BE2C (cell line): ENCODE results near the gene PARD3B.

Source experiments
- DNase-seq: peaks from one replicate; pipeline ENCODE4 v3.0.0-alpha.2; 2020
- H3K27me3 ChIP-seq: fragments of 250-450 bp; sonication (Bioruptor Pico); 2 replicates; pipeline ENCODE4 v1.5.1; 2020; ENCODE audit warnings: mild to moderate bottlenecking
- H3K36me3 ChIP-seq: fragments of 250-450 bp; sonication (Bioruptor Pico); 2 replicates; pipeline ENCODE4 v1.5.1; 2020; ENCODE audit warnings: mild to moderate bottlenecking
- H3K4me1 ChIP-seq: fragments of 250-450 bp; sonication (Bioruptor Pico); 2 replicates; pipeline ENCODE4 v1.5.1; 2020
- H3K4me3 ChIP-seq: 2 replicates; pipeline ENCODE4 v1.5.1; 2011; ENCODE audit warnings: low read depth, low read length
- H3K9me3 ChIP-seq: fragments of 250-450 bp; sonication (Bioruptor Pico); 2 replicates; pipeline ENCODE4 v1.5.1; 2020
- TF ChIP-seq, protein P1 (sequence below): IDR thresholded peaks from 2 replicates; pipeline ENCODE4 v1.5.1; 2012; ENCODE audit warnings: mild to moderate bottlenecking, low read depth, low read length

Gene PARD3B

GRCh38 chr2:204566439-204566838 lies 21.2 kb downstream of the PARD3B start:
- H3K4me3 ChIP-seq = no peak overlapping the region
- H3K27me3 ChIP-seq = no peaks in the 10 kb centered on the region
- H3K36me3 ChIP-seq = no peaks in the 10 kb centered on the region
- TF ChIP-seq, protein P1, sequence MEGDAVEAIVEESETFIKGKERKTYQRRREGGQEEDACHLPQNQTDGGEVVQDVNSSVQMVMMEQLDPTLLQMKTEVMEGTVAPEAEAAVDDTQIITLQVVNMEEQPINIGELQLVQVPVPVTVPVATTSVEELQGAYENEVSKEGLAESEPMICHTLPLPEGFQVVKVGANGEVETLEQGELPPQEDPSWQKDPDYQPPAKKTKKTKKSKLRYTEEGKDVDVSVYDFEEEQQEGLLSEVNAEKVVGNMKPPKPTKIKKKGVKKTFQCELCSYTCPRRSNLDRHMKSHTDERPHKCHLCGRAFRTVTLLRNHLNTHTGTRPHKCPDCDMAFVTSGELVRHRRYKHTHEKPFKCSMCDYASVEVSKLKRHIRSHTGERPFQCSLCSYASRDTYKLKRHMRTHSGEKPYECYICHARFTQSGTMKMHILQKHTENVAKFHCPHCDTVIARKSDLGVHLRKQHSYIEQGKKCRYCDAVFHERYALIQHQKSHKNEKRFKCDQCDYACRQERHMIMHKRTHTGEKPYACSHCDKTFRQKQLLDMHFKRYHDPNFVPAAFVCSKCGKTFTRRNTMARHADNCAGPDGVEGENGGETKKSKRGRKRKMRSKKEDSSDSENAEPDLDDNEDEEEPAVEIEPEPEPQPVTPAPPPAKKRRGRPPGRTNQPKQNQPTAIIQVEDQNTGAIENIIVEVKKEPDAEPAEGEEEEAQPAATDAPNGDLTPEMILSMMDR = no peak
- DNase-seq = no peak
- no peaks in the 10 kb centered on the region for H3K9me3 ChIP-seq
- no peaks in the 10 kb centered on the region for H3K4me1 ChIP-seq

DNA sequence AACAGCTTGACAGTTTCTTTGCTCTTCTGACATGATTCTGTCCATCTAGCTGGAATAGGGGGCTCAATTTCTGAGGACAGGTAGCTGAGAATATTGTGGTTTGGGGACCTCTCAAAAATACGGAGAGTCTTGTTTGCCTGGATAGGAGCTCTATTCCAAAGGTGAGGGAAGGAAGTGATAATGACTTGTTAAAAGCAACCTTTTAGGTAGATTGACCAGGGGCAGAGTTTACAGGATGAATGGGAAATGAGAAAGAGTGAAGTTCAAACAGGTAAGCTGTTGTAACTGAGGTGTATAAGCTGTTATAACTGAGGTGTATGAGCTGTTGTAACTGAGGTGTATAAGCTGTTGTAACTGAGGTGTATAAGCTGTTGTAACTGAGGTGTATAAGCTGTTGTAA lies 25.1 kb downstream of the PARD3B start:
- Histone ChIP-seq H3K4me1 (no peaks in the 10 kb centered on the region), H3K36me3 (no peaks in the 10 kb centered on the region), H3K9me3 (no peaks in the 10 kb centered on the region), H3K27me3 (no peaks in the 10 kb centered on the region), H3K4me3 (no peak overlapping the region)
- TF ChIP-seq, protein P1 = no peak
- no peak for DNase-seq

DNA sequence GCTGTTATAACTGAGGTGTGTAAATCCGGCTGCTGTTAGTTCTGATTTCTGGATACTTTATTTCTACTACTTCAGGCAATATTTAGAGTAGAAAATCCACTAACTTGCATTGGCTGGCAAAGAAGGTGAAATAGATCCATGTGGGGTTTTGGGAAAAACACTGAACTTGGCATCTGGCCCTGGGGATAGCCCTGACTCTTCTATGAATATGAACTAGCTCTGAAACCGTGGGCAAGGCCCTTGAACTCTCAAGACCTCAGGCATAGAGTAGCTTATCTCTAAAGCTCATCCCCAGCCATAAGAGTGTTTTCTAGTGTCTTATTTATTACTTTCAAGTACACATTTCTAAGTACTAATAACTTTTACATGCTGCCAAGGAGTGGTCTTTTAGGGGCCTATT lies 25.8 kb downstream of the PARD3B start:
- Histone ChIP-seq H3K27me3 (no peaks in the 10 kb centered on the region), H3K9me3 (no peaks in the 10 kb centered on the region), H3K4me1 (no peaks in the 10 kb centered on the region), H3K36me3 (no peaks in the 10 kb centered on the region), H3K4me3 (no peak overlapping the region)
- no peak for DNase-seq
- TF ChIP-seq, protein P1 = no peak

- TF ChIP-seq, protein P1 = no peak
- H3K9me3 ChIP-seq = no peaks in the 10 kb centered on the region
- no peaks in the 10 kb centered on the region for H3K27me3 ChIP-seq
- no peaks in the 10 kb centered on the region for H3K36me3 ChIP-seq
- no peak overlapping the region for H3K4me3 ChIP-seq
- DNase-seq = no peak
- H3K4me1 ChIP-seq = no peaks in the 10 kb centered on the region
These were observed 26.6 kb downstream of the PARD3B start for GRCh38 chr2:204571911-204572310.

- Histone ChIP-seq H3K4me3 (no peak overlapping the region), H3K9me3 (no peaks in the 10 kb centered on the region), H3K36me3 (no peaks in the 10 kb centered on the region), H3K4me1 (no peaks in the 10 kb centered on the region), H3K27me3 (no peaks in the 10 kb centered on the region)
- DNase-seq = no peak
- TF ChIP-seq, protein P1 = no peak
These were observed 27.9 kb downstream of the PARD3B start for GRCh38 chr2:204573221-204573620.

DNA sequence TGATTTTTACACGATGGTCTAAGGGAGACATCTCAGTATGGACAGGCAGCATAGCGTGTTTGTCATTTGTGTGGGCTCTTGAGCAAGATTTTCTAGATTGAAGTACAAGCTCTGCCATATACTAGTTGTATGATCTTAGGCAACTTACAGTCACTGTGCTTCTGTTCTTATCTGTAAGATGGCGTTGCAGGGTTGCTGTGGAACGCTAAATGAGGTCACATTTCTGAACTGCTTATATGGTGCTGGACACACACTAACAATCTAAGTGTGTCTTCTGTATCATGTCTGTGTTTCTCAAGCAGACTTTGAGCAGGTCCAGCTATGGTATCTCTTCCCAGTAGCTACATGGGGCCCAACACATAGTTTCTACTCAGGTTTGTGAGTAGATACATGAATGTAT lies 29.2 kb downstream of the PARD3B start:
- TF ChIP-seq, protein P1 = no peak
- H3K27me3 ChIP-seq = no peaks in the 10 kb centered on the region
- no peaks in the 10 kb centered on the region for H3K36me3 ChIP-seq
- DNase-seq = no peak
- H3K4me3 ChIP-seq = no peak overlapping the region
- no peaks in the 10 kb centered on the region for H3K4me1 ChIP-seq
- H3K9me3 ChIP-seq = no peaks in the 10 kb centered on the region
